Measurements from ENCODE around the gene AKT1. TPM values are rescaled to one million over a fixed set of nuclear protein-coding genes. Genes with fewer than 3 reads are reported as not detected.

The AKT1 gene
- total RNA-seq, 6 experiments from 2014 or later = 66.7 to 92.1 (median 83.9) TPM

GRCh38 chr14:104767634-104767918, 28.0 kb downstream of the AKT1 start:
- Histone ChIP-seq H3K27ac (peak overlapping the region; percentile 66 to 90 (median 76)), H3K36me3 (peaks cover 0 to 14% (median 9%) of the 10 kb centered on the region in 4 donors), H3K4me3 (peak overlapping the region in 1 of 3 donors; percentile 36), H3K27me3 (no peaks in the 10 kb centered on the region), H3K9me3 (no peaks in the 10 kb centered on the region), H3K4me1 (peaks cover 0 to 33% (median 11%) of the 10 kb centered on the region in 4 donors)
- 48% methylated on average over 5 of the region's 5 CpGs for WGBS (ENCODE audit: insufficient coverage, low coverage, low lambda C conversion rate, missing lambda C conversion rate)
- ATAC-seq (no peak), DNase-seq (no peak)
- intact Hi-C loops (cut with DNase I) = loop anchor here in 1 of 2 donors (5.0 kb wide), 1 partner anchor 55 kb away; no protein-coding TSS in a partner anchor
- TF ChIP-seq POLR2A (IDR thresholded peaks at IDR 0.05) (no peak), CTCF (IDR thresholded peaks at IDR 0.05) (no peak)

GRCh38 chr14:104766863-104767633, 28.5 kb downstream of the AKT1 start:
- H3K27ac ChIP-seq = peak overlapping the region; percentile 66 to 90 (median 76)
- WGBS (ENCODE audit: insufficient coverage, low coverage, low lambda C conversion rate, missing lambda C conversion rate) = 34% methylated on average over 13 of the region's 15 CpGs
- H3K4me3 ChIP-seq = peak overlapping the region; percentile 22 to 50 (median 37)
- intact Hi-C loops (cut with DNase I) = loop anchor here in 1 of 2 donors (5.0 kb wide), 1 partner anchor 55 kb away; no protein-coding TSS in a partner anchor
- H3K9me3 ChIP-seq = no peaks in the 10 kb centered on the region
- H3K36me3 ChIP-seq = peaks cover 0 to 9% (median 5%) of the 10 kb centered on the region in 4 donors
- ATAC-seq (peak; percentile 15 to 25 (median 18)), DNase-seq (peak in 1 of 3 donors; percentile 65)
- no peaks in the 10 kb centered on the region for H3K27me3 ChIP-seq
- TF ChIP-seq POLR2A (IDR thresholded peaks at IDR 0.05) = peak; percentile 92
- no peak for TF ChIP-seq CTCF (IDR thresholded peaks at IDR 0.05)
- H3K4me1 ChIP-seq = peaks cover 0 to 33% (median 11%) of the 10 kb centered on the region in 4 donors

- no peaks in the 10 kb centered on the region for H3K27me3 ChIP-seq
- no peak for TF ChIP-seq POLR2A (IDR thresholded peaks at IDR 0.05)
- TF ChIP-seq CTCF (IDR thresholded peaks at IDR 0.05) = no peak
- H3K4me3 ChIP-seq = peak overlapping the region; percentile 22 to 50 (median 37)
- H3K4me1 ChIP-seq = peaks cover 0 to 33% (median 11%) of the 10 kb centered on the region in 4 donors
- peak in 1 of 4 donors; percentile 2 for ATAC-seq
- intact Hi-C loops (cut with DNase I) = loop anchor here in 1 of 2 donors (5.0 kb wide), 1 partner anchor 56 kb away; no protein-coding TSS in a partner anchor
- H3K9me3 ChIP-seq = no peaks in the 10 kb centered on the region
- WGBS (ENCODE audit: insufficient coverage, low coverage, low lambda C conversion rate, missing lambda C conversion rate) = 43% methylated on average over 4 of the region's 4 CpGs
- DNase-seq = no peak
- H3K36me3 ChIP-seq = peaks cover 0 to 3% (median under 1%) of the 10 kb centered on the region in 4 donors
- peak overlapping the region; percentile 38 to 76 (median 49) for H3K27ac ChIP-seq
These were observed 29.2 kb downstream of the AKT1 start for GRCh38 chr14:104766256-104766862.

GRCh38 chr14:104765517-104765916, 30.0 kb downstream of the AKT1 start:
- H3K27me3 ChIP-seq = no peaks in the 10 kb centered on the region
- DNase-seq (no peak), ATAC-seq (no peak)
- no peaks in the 10 kb centered on the region for H3K9me3 ChIP-seq
- TF ChIP-seq CTCF (IDR thresholded peaks at IDR 0.05) (no peak), POLR2A (IDR thresholded peaks at IDR 0.05) (no peak)
- WGBS (ENCODE audit: insufficient coverage, low coverage, low lambda C conversion rate, missing lambda C conversion rate) = 33% methylated on average over 3 of the region's 3 CpGs
- peak overlapping the region; percentile 22 to 50 (median 37) for H3K4me3 ChIP-seq
- H3K27ac ChIP-seq = peak overlapping the region in 2 of 3 donors; percentile 20 to 38
- intact Hi-C loops (cut with DNase I) = loop anchor here in 1 of 2 donors (5.0 kb wide), 1 partner anchor 57 kb away; no protein-coding TSS in a partner anchor
- H3K4me1 ChIP-seq = peaks cover 0 to 33% (median 11%) of the 10 kb centered on the region in 4 donors
- no peaks in the 10 kb centered on the region for H3K36me3 ChIP-seq
